K562 (cell line): ENCODE data around the gene PRDM12. TPM values are rescaled to one million over a fixed set of nuclear protein-coding genes. Genes with fewer than 3 reads are reported as not detected.

Experiments
- ARID4B ChIP-seq: sonication (generic); formaldehyde crosslinking; IDR thresholded peaks from 2 replicates; pipeline ENCODE4 v1.8.0; 2022; ENCODE audit warnings: mild to moderate bottlenecking, missing genetic modification reagents
- E4F1 ChIP-seq: fragments of 250-450 bp; sonication (Bioruptor Pico); IDR thresholded peaks from 2 replicates; pipeline ENCODE4 v1.5.0; 2021; ENCODE audit warnings: mild to moderate bottlenecking, borderline replicate concordance
- FOXM1 ChIP-seq, 2 experiments: fragments of 450-650 bp in 1 of 2; sonication (generic) in 1 of 2; formaldehyde crosslinking in 1 of 2; IDR thresholded peaks; 2 replicates each; pipeline versions ENCODE4 v1.6.1 to v1.9.0; 2017 to 2022; ENCODE audit warnings: low read depth in 2 of 2, mild to moderate bottlenecking in 2 of 2, missing genetic modification reagents in 1 of 2, moderate library complexity in 1 of 2
- HINFP ChIP-seq: fragments of 450-650 bp; conservative IDR thresholded peaks from 2 replicates; pipeline ENCODE4 v1.6.1; 2016; ENCODE audit warnings: missing genetic modification characterization, low read depth, mild to moderate bottlenecking, control low read depth, missing compliant biosample characterization
- HLTF ChIP-seq: fragments of 450-650 bp; IDR thresholded peaks from 2 replicates; pipeline ENCODE4 v1.6.1; 2016
- JUN ChIP-seq, 2 experiments: sonication (generic) in 1 of 2; formaldehyde crosslinking in 1 of 2; IDR thresholded peaks; 2 replicates each; pipeline versions ENCODE4 v1.6.1 to v1.8.0; 2012 to 2022; ENCODE audit warnings: borderline replicate concordance in 2 of 2, mild to moderate bottlenecking in 2 of 2, improper control_type of control experiment in 1 of 2, low read depth in 1 of 2, low read length in 1 of 2, missing genetic modification reagents in 1 of 2
- MEF2A ChIP-seq: IDR thresholded peaks from 2 replicates; pipeline ENCODE4 v1.6.1; 2011; ENCODE audit warnings: low read depth, mild to moderate bottlenecking, low read length, moderate library complexity; ENCODE audit not compliant: control insufficient read depth
- NONO ChIP-seq, 2 experiments: fragments of 200-400 bp in 1 of 2; fragments of 450-650 bp in 1 of 2; formaldehyde crosslinking in 1 of 2; IDR thresholded peaks; 2 replicates each; pipeline ENCODE4 v1.6.1; 2017; ENCODE audit warnings: low read depth in 2 of 2, mild to moderate bottlenecking in 2 of 2, moderate library complexity in 2 of 2, low read length in 1 of 2
- PHF8 ChIP-seq: fragments of 200-600 bp; sonication (generic); IDR thresholded peaks from 2 replicates; pipeline ENCODE4 v1.6.1; 2012; ENCODE audit warnings: mixed run types, mild to moderate bottlenecking, inconsistent platforms, low read length, moderate library complexity, borderline replicate concordance
- SMAD3 ChIP-seq: fragments of 450-650 bp; formaldehyde crosslinking; conservative IDR thresholded peaks from 2 replicates; pipeline ENCODE4 v1.4.0; 2020; ENCODE audit warnings: mild to moderate bottlenecking
- USF2 ChIP-seq: sonication (generic); formaldehyde crosslinking; IDR thresholded peaks from 2 replicates; pipeline ENCODE4 v1.5.0; 2020; ENCODE audit warnings: missing genetic modification reagents
- ZBTB1 ChIP-seq: sonication (generic); formaldehyde crosslinking; IDR thresholded peaks from 2 replicates; pipeline ENCODE4 v1.8.1; 2023; ENCODE audit warnings: missing genetic modification reagents, low read depth, mild to moderate bottlenecking, borderline replicate concordance
- ZKSCAN1 ChIP-seq: fragments of 150-350 bp; IDR thresholded peaks from 2 replicates; pipeline ENCODE4 v1.6.1; 2016; ENCODE audit warnings: low read depth, low read length
- polyA plus RNA-seq, 8 experiments: library from polyadenylated mRNA; depleted of rRNA in 4 of 8; stranded (reverse) in 5 of 8; unstranded in 3 of 8; fragments of >200 nt; fragmentation: Nextera tagmentation in 2 of 8; fragmentation: Illumina TruSeq in 1 of 8; extraction: Ambion mirVana in 2 of 8; extraction: Trizol in 1 of 8; gene quantifications; 2 replicates each; pipeline versions ENCODE4 v1.2.1 to v1.2.3, GENCODE V29; 2011 to 2014; ENCODE audit warnings: inconsistent platforms in 1 of 8, missing spikeins in 1 of 8
- total RNA-seq, 7 experiments: library from RNA; depleted of rRNA in 6 of 7; stranded (reverse); fragments of >200 nt in 6 of 7; fragmentation: Illumina TruSeq in 2 of 7; extraction: Trizol in 2 of 7; gene quantifications; 2 replicates each; pipeline versions ENCODE4 v1.2.1 to v1.2.3, GENCODE V29; 2011 to 2021; ENCODE audit warnings: low replicate concordance in 1 of 7
- TF ChIP-seq, protein P1 (sequence below): sonication (generic); formaldehyde crosslinking; IDR thresholded peaks from 2 replicates; pipeline ENCODE4 v1.8.1; 2022; ENCODE audit warnings: missing genetic modification reagents

Gene PRDM12
- total and polyA plus RNA-seq, 9 of the 15 experiments (the other 6 are each of a cell fraction or from before 2014, with no cell fraction given) = 0.04 to 0.22 (median 0.07) TPM; not detected in 3

DNA sequence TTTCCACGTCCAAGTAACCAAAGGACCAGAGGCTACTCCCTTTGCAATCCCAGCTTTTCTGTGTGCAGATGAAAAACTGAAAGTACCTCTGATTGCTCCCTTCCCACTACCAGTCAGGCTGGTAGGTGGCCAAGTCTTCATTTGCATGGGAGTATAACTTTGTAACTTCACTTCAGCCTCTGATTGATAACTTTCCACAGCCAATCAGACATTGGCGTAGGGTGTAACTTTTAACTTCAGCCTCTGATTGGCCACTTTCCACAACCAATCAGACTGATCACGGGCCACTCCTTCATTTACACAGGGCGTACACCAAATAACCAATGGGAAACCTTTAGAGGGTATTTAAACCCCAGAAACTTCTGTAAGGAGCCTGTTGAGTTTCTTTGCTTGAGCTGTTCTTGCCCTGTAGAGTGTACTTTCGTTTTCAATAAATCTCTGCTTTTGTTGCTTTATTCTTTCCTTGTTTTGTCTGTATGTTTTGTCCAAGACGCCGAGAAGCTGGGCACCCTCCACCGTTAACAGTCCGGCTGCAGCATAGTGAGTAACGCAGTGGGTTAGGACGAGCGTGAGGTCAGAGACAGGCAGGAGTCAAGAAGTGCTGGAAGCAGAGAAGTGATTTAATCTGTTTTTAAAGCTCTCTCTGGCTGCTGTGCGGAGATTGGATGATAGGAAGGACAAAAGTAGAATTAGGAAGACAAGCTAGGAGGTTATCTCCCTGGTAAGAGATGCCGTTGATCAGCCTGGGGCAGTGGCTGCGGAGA, 25.7 kb downstream of the PRDM12 start (continued):
- TF ChIP-seq JUN (IDR thresholded peaks at IDR 0.05; ENCODE audit: borderline replicate concordance, low read depth, low read length) (0 out of 2 replicates have a peak, but pooled peaks have one; percentile 8), JUN (CRISPR knock-in tag; IDR thresholded peaks at IDR 0.05; ENCODE audit: borderline replicate concordance) (no peak), ZKSCAN1 (no peak), MEF2A (no peak), HINFP (tag) (no peak), E4F1 (CRISPR knock-in tag) (no peak), PHF8 (peak; percentile 43; the same call in 1 of the 2 replicates), SMAD3 (no peak), NONO (IDR thresholded peaks at IDR 0.05; ENCODE audit: low read depth in 2 of 2, low read length in 1 of 2) (peak in 1 of 2 experiments; percentile 40; a peak in 1 of 4 replicates), FOXM1 (IDR thresholded peaks at IDR 0.05; ENCODE audit: low read depth) (peak; percentile 65; the same call in 1 of the 2 replicates), FOXM1 (CRISPR knock-in tag; IDR thresholded peaks at IDR 0.05; ENCODE audit: low read depth) (no peak), ARID4B (CRISPR knock-in tag) (no peak), USF2 (no peak), HLTF (no peak), ZBTB1 (CRISPR knock-in tag) (no peak)
- TF ChIP-seq, protein P1, sequence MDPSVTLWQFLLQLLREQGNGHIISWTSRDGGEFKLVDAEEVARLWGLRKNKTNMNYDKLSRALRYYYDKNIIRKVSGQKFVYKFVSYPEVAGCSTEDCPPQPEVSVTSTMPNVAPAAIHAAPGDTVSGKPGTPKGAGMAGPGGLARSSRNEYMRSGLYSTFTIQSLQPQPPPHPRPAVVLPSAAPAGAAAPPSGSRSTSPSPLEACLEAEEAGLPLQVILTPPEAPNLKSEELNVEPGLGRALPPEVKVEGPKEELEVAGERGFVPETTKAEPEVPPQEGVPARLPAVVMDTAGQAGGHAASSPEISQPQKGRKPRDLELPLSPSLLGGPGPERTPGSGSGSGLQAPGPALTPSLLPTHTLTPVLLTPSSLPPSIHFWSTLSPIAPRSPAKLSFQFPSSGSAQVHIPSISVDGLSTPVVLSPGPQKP (CRISPR knock-in tag) = no peak
